ENCODE results near the gene SLIT3. TPM values are rescaled to one million over a fixed set of nuclear protein-coding genes. Genes with fewer than 3 reads are reported as not detected.

SLIT3 gene
- total RNA-seq, 1 experiment from 2014 or later, result 0.10 TPM

DNA sequence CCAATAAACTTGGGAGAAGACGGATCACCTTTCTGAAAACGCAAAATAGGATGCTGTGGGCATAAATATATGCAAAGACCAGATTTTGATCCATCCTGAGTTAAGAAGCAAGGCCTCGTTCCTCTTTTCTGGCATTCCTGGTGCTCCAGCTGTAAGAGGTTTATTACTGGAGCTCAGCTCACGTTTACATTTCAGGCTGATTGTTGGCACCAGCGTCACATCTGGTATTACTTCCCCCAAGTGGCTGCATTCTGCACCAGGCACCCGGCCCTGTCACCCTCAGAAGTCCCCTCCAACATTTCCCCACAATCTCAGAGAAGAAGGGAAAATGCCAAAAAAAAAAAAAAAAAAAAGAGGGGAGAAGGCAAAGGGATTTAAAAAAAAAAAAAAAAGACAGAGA is 348.7 kb downstream of the SLIT3 start:
- ATAC-seq, result no peak
- no TSS peak for BruUV-seq (replicated peaks)
- Histone ChIP-seq H3K4me3 (replicated peaks in 1 of 2; ENCODE audit: low read depth in 1 of 2, low read length in 2 of 2) (no peak overlapping the region), H3K27ac (ENCODE audit: low read depth, low read length) (no peak overlapping the region), H4K20me1 (ENCODE audit: insufficient read depth) (no peaks in the 10 kb centered on the region), H3K9ac (ENCODE audit: low read length) (no peak overlapping the region), H3K9me2 (ENCODE audit: insufficient read depth) (no peaks in the 10 kb centered on the region), H3K27me3 (ENCODE audit: insufficient read depth, low read length) (no peaks in the 10 kb centered on the region), H3K4me2 (ENCODE audit: low read length) (no peak overlapping the region), H3K9me3 (ENCODE audit: control insufficient read depth in 1 of 2, insufficient read depth in 1 of 2, low read depth in 1 of 2, low read length in 2 of 2) (no peaks in the 10 kb centered on the region), H3K36me3 (ENCODE audit: control insufficient read depth in 1 of 2, insufficient read depth in 2 of 2, low read length in 2 of 2) (no peaks in the 10 kb centered on the region), H3K4me1 (ENCODE audit: control insufficient read depth in 1 of 2, insufficient read depth in 2 of 2, low read length in 2 of 2) (no peaks in the 10 kb centered on the region), H2AFZ (ENCODE audit: low read depth, low read length, poor library complexity, severe bottlenecking) (no peak overlapping the region), H3K79me2 (ENCODE audit: insufficient read depth, low read length) (no peaks in the 10 kb centered on the region)
- ChIA-PET CTCF (no interaction called here), POLR2A (no interaction called here), RAD21 (ENCODE audit: low non-redundant PET in 1 of 2, low total read pairs in 2 of 2, uncharacterized antibody in 2 of 2, unreplicated experiment in 2 of 2) (no interaction called here)
- no peak for DNase-seq (ENCODE audit: low read depth, low spot score)
- TF ChIP-seq YY1 (IDR thresholded peaks at IDR 0.05; ENCODE audit: extremely low read depth, insufficient replicate concordance, low read depth, low read length) (no peak), CBX3 (IDR thresholded peaks at IDR 0.05; ENCODE audit: low read depth) (no peak), EZH2 (IDR thresholded peaks at IDR 0.05) (no peak), POLR2A (IDR thresholded peaks at IDR 0.05; ENCODE audit: borderline replicate concordance, extremely low read depth, insufficient read depth, insufficient read length) (no peak), TCF7L2 (IDR thresholded peaks at IDR 0.05; ENCODE audit: borderline replicate concordance, extremely low read depth, insufficient read depth, insufficient read length) (no peak), MAX (IDR thresholded peaks at IDR 0.05) (no peak), POLR2AphosphoS5 (IDR thresholded peaks at IDR 0.05; ENCODE audit: low read depth, low read length) (no peak), SP1 (IDR thresholded peaks at IDR 0.05; ENCODE audit: low read depth) (no peak), SRF (IDR thresholded peaks at IDR 0.05; ENCODE audit: low read depth) (no peak), EZH2phosphoT487 (IDR thresholded peaks at IDR 0.05; ENCODE audit: borderline replicate concordance) (no peak), SIN3A (IDR thresholded peaks at IDR 0.05; ENCODE audit: low read depth) (no peak), ELF1 (IDR thresholded peaks at IDR 0.05; ENCODE audit: borderline replicate concordance, low read depth) (no peak), EGR1 (IDR thresholded peaks at IDR 0.05; ENCODE audit: low read depth) (no peak)
- TF ChIP-seq, protein P1, sequence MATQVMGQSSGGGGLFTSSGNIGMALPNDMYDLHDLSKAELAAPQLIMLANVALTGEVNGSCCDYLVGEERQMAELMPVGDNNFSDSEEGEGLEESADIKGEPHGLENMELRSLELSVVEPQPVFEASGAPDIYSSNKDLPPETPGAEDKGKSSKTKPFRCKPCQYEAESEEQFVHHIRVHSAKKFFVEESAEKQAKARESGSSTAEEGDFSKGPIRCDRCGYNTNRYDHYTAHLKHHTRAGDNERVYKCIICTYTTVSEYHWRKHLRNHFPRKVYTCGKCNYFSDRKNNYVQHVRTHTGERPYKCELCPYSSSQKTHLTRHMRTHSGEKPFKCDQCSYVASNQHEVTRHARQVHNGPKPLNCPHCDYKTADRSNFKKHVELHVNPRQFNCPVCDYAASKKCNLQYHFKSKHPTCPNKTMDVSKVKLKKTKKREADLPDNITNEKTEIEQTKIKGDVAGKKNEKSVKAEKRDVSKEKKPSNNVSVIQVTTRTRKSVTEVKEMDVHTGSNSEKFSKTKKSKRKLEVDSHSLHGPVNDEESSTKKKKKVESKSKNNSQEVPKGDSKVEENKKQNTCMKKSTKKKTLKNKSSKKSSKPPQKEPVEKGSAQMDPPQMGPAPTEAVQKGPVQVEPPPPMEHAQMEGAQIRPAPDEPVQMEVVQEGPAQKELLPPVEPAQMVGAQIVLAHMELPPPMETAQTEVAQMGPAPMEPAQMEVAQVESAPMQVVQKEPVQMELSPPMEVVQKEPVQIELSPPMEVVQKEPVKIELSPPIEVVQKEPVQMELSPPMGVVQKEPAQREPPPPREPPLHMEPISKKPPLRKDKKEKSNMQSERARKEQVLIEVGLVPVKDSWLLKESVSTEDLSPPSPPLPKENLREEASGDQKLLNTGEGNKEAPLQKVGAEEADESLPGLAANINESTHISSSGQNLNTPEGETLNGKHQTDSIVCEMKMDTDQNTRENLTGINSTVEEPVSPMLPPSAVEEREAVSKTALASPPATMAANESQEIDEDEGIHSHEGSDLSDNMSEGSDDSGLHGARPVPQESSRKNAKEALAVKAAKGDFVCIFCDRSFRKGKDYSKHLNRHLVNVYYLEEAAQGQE (IDR thresholded peaks at IDR 0.05; ENCODE audit: low read depth), result no peak
- intact Hi-C loops (cut with micrococcal nuclease), result no loop called here

Data from HCT116 (cell line).